Prostate gland (tissue), 2 donors: ENCODE results near the gene RAB3B.
"Not testable (repeated sequence)": the region's sequence is repeated elsewhere in the genome, so short reads cannot be mapped to it uniquely, and the experiment has no call there.

Experiments
- CTCF ChIP-seq, 4 experiments: fragments of 200-600 bp in 2 of 4; fragments of 450-650 bp in 2 of 4; sonication (generic) in 2 of 4; IDR thresholded peaks; 1 replicate in 3 of 4; 2 replicates in 1 of 4; pipeline ENCODE4 v1.5.1; 2016 to 2019; ENCODE audit warnings: antibody characterized with exemption in 4 of 4, mild to moderate bottlenecking in 2 of 4, moderate library complexity in 2 of 4
- POLR2A ChIP-seq: fragments of 450-650 bp; IDR thresholded peaks from one replicate; pipeline ENCODE4 v1.6.1; 2016; ENCODE audit warnings: antibody characterized with exemption, mild to moderate bottlenecking
- POLR2AphosphoS5 ChIP-seq: sonication (generic); formaldehyde crosslinking; IDR thresholded peaks from one replicate; pipeline ENCODE4 v1.6.1; 2017; ENCODE audit warnings: antibody characterized with exemption

- TF ChIP-seq CTCF (IDR thresholded peaks at IDR 0.05); POLR2AphosphoS5; POLR2A: not testable (repeated sequence)
These were observed 15.6 kb upstream of the RAB3B start for GRCh38 chr1:52006081-52006553.
